Skeletal muscle satellite cell (primary cell): ENCODE results near the gene RIN3.
"Not testable (repeated sequence)": the region's sequence is repeated elsewhere in the genome, so short reads cannot be mapped to it uniquely, and the experiment has no call there.

Experiments used
- H3K27me3 ChIP-seq: 2 replicates; pipeline ENCODE4 v1.7.0; 2013; ENCODE audit warnings: low read length; ENCODE audit not compliant: control insufficient read depth, insufficient read depth
- H3K36me3 ChIP-seq: 2 replicates; pipeline ENCODE4 v1.7.0; 2013; ENCODE audit warnings: mild to moderate bottlenecking, control low read depth, low read length; ENCODE audit not compliant: insufficient read depth
- H3K4me1 ChIP-seq: 2 replicates; pipeline ENCODE4 v1.7.0; 2013; ENCODE audit warnings: low read length; ENCODE audit not compliant: control insufficient read depth, insufficient read depth
- H3K4me2 ChIP-seq: 2 replicates; pipeline ENCODE4 v1.7.0; 2013; ENCODE audit warnings: mild to moderate bottlenecking, low read length
- H3K4me3 ChIP-seq: 2 replicates; pipeline ENCODE4 v1.7.0; 2013; ENCODE audit warnings: low read length
- H3K9ac ChIP-seq: 2 replicates; pipeline ENCODE4 v1.7.0; 2013; ENCODE audit warnings: mild to moderate bottlenecking, low read depth, low read length, moderate library complexity
- H3K9me3 ChIP-seq: replicated peaks from 2 replicates; pipeline ENCODE4 v1.7.0; 2013; ENCODE audit warnings: mild to moderate bottlenecking, control low read depth, low read length

The RIN3 gene

DNA sequence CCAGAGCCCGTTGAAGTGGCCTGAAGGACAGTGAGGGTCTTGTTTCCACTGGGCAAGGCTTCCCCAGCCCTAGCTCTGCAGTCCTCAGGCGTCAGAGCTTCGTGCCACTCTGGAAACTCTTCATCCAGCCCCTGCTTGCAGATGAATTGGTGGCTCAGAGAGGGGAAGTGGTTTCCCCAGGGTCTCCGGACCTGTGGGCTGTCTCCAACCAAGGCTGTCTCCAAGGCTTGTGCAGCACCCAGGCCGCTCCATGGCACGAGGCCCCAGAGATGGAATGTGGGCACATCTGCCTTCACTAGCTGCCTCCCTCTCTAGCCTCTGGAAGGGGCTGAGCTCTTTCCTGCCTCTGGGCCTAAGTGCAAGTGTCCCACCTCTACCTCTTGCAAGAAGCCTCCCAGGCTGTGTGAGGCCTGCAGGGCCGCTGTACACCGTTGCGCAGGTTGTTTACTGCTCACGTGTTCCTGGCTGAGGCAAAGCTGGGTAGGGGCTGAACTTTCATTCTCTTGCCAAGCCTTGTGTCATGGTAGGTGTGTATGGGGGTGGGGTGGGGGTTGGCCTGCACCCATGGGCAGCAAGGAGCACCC lies 11.1 kb downstream of the RIN3 start:
- Histone ChIP-seq H3K27me3 (no peaks in the 10 kb centered on the region), H3K36me3 (no peaks in the 10 kb centered on the region), H3K9ac (no peak overlapping the region), H3K9me3 (no peaks in the 10 kb centered on the region), H3K4me3 (no peak overlapping the region), H3K4me2 (no peak overlapping the region), H3K4me1 (peaks cover 4% of the 10 kb centered on the region)

DNA sequence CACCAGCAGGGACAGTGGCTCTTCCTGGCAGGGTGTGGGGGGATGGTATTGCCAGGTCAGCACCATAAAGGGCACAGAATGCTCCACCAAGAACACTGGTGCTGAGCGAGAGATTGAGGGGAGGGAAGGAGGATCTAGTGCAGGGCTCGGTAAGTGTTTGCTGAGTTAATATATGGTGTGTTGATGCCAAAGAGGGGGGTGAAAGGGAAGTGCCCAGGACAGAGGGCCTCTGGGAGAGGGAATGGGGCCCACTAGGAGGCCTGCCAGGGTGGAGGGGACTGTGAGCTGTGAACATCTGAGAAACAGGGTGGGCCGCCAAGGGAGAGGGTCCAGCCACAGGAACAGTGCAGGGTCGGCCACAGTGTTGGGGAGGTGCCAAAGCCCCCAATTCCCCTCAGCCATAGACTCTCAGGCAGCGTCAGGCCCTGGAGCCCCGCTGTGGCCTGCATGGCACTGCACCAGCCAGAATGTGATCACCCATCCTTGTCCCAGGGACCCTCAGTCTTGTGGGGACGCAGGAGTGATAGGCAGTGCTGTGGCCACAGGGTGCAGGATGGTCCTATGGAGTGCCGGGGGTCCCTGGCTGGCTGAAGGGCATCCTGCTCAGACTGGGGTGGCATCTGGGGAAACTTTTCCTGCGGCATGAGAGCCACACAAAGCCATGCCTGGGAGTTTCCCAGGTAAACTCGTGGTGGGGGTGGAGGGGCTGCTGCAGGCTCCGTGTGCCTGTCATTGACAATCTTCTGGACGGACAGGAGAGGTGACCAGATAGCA lies 11.9 kb downstream of the RIN3 start:
- Histone ChIP-seq H3K4me2 (no peak overlapping the region), H3K9ac (no peak overlapping the region), H3K4me1 (peaks cover 6% of the 10 kb centered on the region)

DNA sequence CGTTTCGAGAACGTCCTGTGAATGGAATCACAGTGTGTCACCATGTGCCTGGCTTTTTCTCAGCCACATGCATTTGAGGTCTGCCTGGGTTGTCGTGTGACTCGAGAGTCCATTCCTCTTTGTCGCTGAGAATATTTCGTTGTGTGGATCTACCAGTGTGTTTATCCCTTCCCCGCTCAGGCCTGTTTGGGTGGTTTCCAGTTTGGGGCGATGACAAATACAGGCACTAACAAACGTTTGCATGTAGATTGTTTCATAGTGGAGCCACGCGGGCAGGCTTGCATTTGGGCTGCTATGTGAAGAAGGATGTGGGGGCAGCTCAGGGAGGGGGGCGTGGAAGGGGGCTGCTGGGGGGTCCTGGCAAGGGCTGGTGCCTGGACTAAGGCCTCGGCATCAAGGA lies 14.1 kb downstream of the RIN3 start:
- Histone ChIP-seq H3K4me1 (peaks cover 10% of the 10 kb centered on the region), H3K27me3 (no peaks in the 10 kb centered on the region), H3K4me2 (no peak overlapping the region)

More for the DNA sequence above, 11.9 kb downstream of the RIN3 start:
- Histone ChIP-seq H3K36me3 (no peaks in the 10 kb centered on the region), H3K27me3 (no peaks in the 10 kb centered on the region), H3K4me3 (no peak overlapping the region), H3K9me3 (no peaks in the 10 kb centered on the region)

DNA sequence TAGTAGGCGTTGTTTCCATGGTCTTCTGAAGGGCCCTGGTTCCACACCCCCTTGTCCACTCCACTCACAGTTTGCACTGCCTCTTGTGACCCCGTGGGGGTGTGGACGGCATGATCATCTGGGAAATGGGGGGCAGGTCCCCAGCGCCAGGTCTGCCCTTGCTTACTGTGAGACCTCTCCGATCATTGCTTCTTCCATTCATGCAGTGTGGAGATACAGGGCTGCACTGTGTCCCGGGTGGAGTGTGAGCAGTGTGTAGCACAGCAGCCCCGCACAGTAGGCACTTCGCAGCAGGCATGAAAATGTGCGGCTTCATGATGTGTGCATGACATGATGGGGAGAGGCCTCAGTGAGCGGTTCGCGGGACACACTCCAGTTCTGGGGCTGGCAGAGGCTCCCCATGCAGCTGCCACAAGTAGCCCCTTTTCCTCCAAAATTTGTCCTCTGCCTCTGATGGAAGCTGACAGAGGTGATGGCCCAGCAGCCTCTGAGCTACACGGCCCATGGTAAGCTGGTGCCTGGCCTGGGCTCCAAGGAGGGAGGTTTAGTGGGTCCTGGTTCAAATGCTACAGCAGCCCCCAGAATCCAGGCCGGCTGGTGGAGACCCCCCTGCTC lies 15.0 kb downstream of the RIN3 start:
- Histone ChIP-seq H3K4me1 (peaks cover 10% of the 10 kb centered on the region), H3K4me2 (no peak overlapping the region), H3K27me3 (no peaks in the 10 kb centered on the region), H3K4me3 (no peak overlapping the region), H3K36me3 (no peaks in the 10 kb centered on the region), H3K9ac (no peak overlapping the region), H3K9me3 (no peaks in the 10 kb centered on the region)

More for the DNA sequence above, 14.1 kb downstream of the RIN3 start:
- Histone ChIP-seq H3K9me3 (no peaks in the 10 kb centered on the region), H3K4me3 (no peak overlapping the region), H3K9ac (no peak overlapping the region), H3K36me3 (no peaks in the 10 kb centered on the region)

DNA sequence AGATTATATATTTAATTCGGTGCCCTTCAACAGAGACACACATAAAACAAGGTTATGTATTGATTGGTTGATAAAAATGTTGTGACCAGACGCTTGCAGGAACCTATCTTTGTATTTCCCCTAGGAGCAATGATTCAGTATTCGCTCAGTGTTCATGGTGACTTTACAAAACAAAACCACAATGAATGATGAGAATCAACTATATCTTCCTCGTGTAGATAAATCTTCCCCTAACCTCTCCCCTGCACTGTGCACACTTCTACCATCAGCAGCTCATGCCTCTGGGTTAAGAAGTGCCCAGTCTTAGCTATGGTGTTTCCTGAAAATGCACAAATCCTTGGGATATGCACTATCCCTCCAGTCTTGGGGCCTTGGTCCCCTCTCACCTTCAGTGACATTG lies 16.3 kb downstream of the RIN3 start:
- Histone ChIP-seq H3K36me3 (no peaks in the 10 kb centered on the region), H3K27me3 (no peaks in the 10 kb centered on the region), H3K4me3 (no peak overlapping the region), H3K9ac (no peak overlapping the region), H3K4me2 (no peak overlapping the region), H3K9me3 (no peaks in the 10 kb centered on the region), H3K4me1 (peaks cover 10% of the 10 kb centered on the region)

GRCh38 chr14:92531106-92531873 lies 17.7 kb downstream of the RIN3 start:
- Histone ChIP-seq H3K36me3 (no peaks in the 10 kb centered on the region), H3K27me3 (no peaks in the 10 kb centered on the region), H3K9ac (no peak overlapping the region), H3K4me1 (peaks cover 14% of the 10 kb centered on the region), H3K4me2 (no peak overlapping the region), H3K4me3 (no peak overlapping the region), H3K9me3 (no peaks in the 10 kb centered on the region)

- Histone ChIP-seq H3K36me3 (no peaks in the 10 kb centered on the region), H3K9ac (no peak overlapping the region), H3K27me3 (no peaks in the 10 kb centered on the region), H3K4me1 (peaks cover 14% of the 10 kb centered on the region), H3K9me3 (no peaks in the 10 kb centered on the region), H3K4me2 (no peak overlapping the region), H3K4me3 (no peak overlapping the region)
Measured at GRCh38 chr14:92532490-92533163, 19.0 kb downstream of the RIN3 start.

- H3K4me3 ChIP-seq: no peak overlapping the region
- H3K9me3 ChIP-seq: no peaks in the 10 kb centered on the region
- H3K4me2 ChIP-seq: no peak overlapping the region
- H3K36me3 ChIP-seq: no peaks in the 10 kb centered on the region
- H3K4me1 ChIP-seq: peaks cover 19% of the 10 kb centered on the region
- H3K27me3 ChIP-seq: no peaks in the 10 kb centered on the region
- H3K9ac ChIP-seq: no peak overlapping the region
Measured at GRCh38 chr14:92534932-92535643, 21.5 kb downstream of the RIN3 start.

GRCh38 chr14:92536231-92536630 lies 22.6 kb downstream of the RIN3 start:
- H3K4me3 ChIP-seq, H3K27me3 ChIP-seq, H3K9ac ChIP-seq, H3K9me3 ChIP-seq, H3K36me3 ChIP-seq: not testable (repeated sequence)
- peaks cover 28% of the 10 kb centered on the region for H3K4me1 ChIP-seq
- peak overlapping the region; percentile 20 for H3K4me2 ChIP-seq

DNA sequence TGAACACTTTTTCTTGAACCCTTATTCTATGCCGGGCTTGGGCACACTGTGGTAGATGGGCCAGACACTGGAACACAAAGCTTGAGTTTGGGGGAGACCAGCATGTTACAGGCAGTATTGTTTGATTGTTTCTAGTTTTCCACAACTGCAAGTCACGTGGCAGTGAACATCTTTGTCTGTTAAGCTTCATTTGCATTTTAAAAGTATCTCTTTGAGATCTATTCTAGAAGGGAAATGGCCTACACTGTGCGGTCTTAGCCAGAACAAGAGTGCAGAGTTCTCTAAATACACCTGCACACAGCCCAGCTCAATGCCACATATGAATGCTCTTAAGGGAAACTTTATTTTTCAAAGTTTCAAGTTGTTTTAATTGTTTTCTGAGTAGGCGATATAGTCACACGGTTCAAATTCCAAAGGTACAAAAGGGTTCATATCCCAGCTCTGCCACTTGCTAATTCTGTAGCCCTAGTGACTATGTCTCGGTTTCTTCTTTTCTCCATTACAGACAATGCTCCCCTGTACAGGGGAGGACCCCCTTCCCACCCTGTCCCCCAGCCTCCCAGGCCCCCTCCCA lies 24.9 kb downstream of the RIN3 start:
- H3K4me2 ChIP-seq: no peak overlapping the region
- H3K4me3 ChIP-seq: no peak overlapping the region
- H3K9ac ChIP-seq: no peak overlapping the region
- no peaks in the 10 kb centered on the region for H3K36me3 ChIP-seq
- no peaks in the 10 kb centered on the region for H3K27me3 ChIP-seq
- H3K4me1 ChIP-seq: peaks cover 24% of the 10 kb centered on the region
- no peaks in the 10 kb centered on the region for H3K9me3 ChIP-seq
